HFFc6 (cell line): ENCODE measurements around the gene OSBPL7. TPM values are rescaled to one million over a fixed set of nuclear protein-coding genes. Genes with fewer than 3 reads are reported as not detected.

Experiments
- DNase-seq: peaks from one replicate; pipeline ENCODE4 v3.0.0-alpha.2; 2018
- H3K27ac Mint-ChIP-seq: 2 replicates; pipeline ENCODE4 v1.8.0; 2020; ENCODE audit warnings: mild to moderate bottlenecking, mixed read lengths
- H3K27me3 Mint-ChIP-seq: 2 replicates; pipeline ENCODE4 v1.8.0; 2021; ENCODE audit warnings: mild to moderate bottlenecking, moderate library complexity, mixed read lengths; ENCODE audit not compliant: insufficient read depth
- H3K36me3 Mint-ChIP-seq: 2 replicates; pipeline ENCODE4 v1.8.0; 2021; ENCODE audit warnings: low read depth, mixed read lengths
- H3K4me1 Mint-ChIP-seq: 2 replicates; pipeline ENCODE4 v1.8.0; 2020; ENCODE audit warnings: low read depth, mixed read lengths
- H3K4me3 Mint-ChIP-seq: 2 replicates; pipeline ENCODE4 v1.8.0; 2020; ENCODE audit warnings: mild to moderate bottlenecking, moderate library complexity, mixed read lengths
- H3K9me3 Mint-ChIP-seq: 2 replicates; pipeline ENCODE4 v1.8.0; 2020; ENCODE audit warnings: mild to moderate bottlenecking, mixed read lengths
- total RNA-seq, 6 experiments: library from RNA; stranded (reverse); fragmentation: NEBNext Ultra II Directional; extraction: Animal tissue kit (Norgen Biotek cat#: 25700); gene quantifications; 2 replicates in 1 of 6; 3 replicates in 5 of 6; pipeline ENCODE4 v1.2.3, GENCODE V29; 2021
- TF ChIP-seq, protein P1 (sequence below): fragments of 200-600 bp; sonication (generic); IDR thresholded peaks from 2 replicates; pipeline ENCODE4 v1.5.0; 2021; ENCODE audit warnings: antibody characterized with exemption, mild to moderate bottlenecking

Gene OSBPL7
- total RNA-seq, 6 experiments from 2014 or later, result 7.0 to 10.7 (median 9.2) TPM

DNA sequence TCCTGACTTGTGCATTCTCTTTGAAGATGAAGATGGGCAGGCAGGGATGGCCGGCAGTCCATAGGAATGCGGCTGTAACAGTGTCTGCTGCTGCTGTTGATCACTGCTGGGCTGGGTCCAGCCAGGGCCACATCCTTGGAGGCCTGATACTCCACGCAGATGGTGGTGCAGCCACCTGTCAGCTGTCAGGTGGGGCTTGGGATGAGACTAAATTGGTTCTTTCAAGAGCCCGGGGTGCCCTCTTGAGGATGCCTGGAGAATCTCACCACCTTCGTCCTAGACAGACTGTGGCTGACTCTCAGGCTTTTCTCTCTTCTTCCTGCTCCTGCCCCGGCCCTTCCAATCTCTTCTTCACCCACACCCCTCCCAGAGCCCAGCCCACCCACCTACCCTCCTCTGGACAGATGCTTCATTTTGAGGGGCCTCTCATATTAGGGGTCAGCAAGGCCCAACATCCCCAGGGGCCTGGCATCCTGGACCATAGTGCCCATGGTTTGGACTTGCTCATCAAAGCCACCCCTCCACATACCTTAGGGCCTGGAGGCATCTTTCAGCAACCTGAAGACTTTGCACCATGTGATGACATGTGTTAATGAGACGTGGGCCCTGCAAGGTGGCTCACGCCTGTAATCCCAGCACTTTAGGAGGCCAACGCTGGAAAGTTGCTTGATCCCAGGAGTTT is 19.1 kb downstream of the OSBPL7 start:
- H3K4me3 Mint-ChIP-seq, result no peak overlapping the region
- H3K9me3 Mint-ChIP-seq, result no peaks in the 10 kb centered on the region
- H3K36me3 Mint-ChIP-seq, result peaks cover 8% of the 10 kb centered on the region
- TF ChIP-seq, protein P1, sequence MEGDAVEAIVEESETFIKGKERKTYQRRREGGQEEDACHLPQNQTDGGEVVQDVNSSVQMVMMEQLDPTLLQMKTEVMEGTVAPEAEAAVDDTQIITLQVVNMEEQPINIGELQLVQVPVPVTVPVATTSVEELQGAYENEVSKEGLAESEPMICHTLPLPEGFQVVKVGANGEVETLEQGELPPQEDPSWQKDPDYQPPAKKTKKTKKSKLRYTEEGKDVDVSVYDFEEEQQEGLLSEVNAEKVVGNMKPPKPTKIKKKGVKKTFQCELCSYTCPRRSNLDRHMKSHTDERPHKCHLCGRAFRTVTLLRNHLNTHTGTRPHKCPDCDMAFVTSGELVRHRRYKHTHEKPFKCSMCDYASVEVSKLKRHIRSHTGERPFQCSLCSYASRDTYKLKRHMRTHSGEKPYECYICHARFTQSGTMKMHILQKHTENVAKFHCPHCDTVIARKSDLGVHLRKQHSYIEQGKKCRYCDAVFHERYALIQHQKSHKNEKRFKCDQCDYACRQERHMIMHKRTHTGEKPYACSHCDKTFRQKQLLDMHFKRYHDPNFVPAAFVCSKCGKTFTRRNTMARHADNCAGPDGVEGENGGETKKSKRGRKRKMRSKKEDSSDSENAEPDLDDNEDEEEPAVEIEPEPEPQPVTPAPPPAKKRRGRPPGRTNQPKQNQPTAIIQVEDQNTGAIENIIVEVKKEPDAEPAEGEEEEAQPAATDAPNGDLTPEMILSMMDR, result peak; percentile 71
- no peaks in the 10 kb centered on the region for H3K4me1 Mint-ChIP-seq
- DNase-seq, result peak; percentile 33
- H3K27ac Mint-ChIP-seq, result no peak overlapping the region
- peaks cover 15% of the 10 kb centered on the region for H3K27me3 Mint-ChIP-seq

DNA sequence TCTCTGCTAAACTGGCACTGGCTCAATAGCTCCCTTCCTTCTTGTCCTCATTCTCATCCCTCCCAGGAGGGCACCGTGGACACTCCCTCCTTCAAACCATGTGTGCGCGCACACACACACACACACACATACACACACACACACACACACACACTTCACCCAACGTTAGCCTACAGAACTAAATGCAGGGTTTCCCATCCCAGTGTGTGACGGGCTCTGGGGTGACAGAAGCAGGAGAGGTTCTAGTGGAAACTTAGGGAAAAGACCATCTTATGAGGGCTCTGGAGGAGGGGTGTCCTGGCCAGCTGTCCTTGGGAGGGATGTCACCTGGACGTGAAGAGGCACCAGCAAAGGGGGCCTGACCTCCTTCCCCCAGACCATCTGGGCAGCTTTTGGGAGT is 19.7 kb downstream of the OSBPL7 start:
- no peak overlapping the region for H3K4me3 Mint-ChIP-seq
- peaks cover 2% of the 10 kb centered on the region; the same call in 1 of the 2 replicates for H3K36me3 Mint-ChIP-seq
- DNase-seq, result no peak
- H3K27ac Mint-ChIP-seq, result no peak overlapping the region
- TF ChIP-seq, protein P1, result no peak
- peaks cover 17% of the 10 kb centered on the region for H3K27me3 Mint-ChIP-seq
- H3K4me1 Mint-ChIP-seq, result no peaks in the 10 kb centered on the region
- no peaks in the 10 kb centered on the region for H3K9me3 Mint-ChIP-seq

DNA sequence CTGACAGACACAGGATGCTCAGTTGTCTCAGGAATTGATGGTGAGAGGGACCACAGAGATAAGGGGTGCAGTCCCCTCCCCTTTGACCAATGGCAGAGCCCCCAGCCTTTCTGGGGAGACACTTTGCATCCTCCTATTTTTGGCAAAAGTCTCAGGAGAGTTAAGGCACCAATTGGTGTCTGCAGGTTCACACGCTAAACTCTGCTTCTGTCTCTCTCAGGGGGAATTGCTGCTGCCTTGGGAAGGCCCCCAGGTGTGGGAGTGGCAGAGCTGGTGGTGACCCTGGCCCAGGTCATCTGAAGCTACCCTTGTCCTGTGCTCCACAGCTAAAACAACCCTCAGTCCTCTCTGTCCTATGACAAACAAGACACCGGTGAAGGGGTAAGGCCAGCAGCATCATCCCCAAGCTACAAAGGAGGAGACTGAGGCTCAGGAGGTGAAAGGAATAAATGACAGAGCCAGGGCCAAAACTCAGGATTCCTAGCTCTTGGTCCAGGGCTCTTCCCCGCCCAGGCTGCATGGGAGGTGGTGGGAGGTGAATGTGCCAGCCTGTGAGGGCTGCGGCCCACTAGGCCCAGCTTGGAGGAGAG is 20.3 kb downstream of the OSBPL7 start:
- DNase-seq, result no peak
- Mint-ChIP-seq H3K27me3 (peaks cover 20% of the 10 kb centered on the region), H3K36me3 (no peaks in the 10 kb centered on the region), H3K4me3 (no peak overlapping the region), H3K27ac (no peak overlapping the region), H3K4me1 (no peaks in the 10 kb centered on the region), H3K9me3 (no peaks in the 10 kb centered on the region)
- TF ChIP-seq, protein P1, result no peak

DNA sequence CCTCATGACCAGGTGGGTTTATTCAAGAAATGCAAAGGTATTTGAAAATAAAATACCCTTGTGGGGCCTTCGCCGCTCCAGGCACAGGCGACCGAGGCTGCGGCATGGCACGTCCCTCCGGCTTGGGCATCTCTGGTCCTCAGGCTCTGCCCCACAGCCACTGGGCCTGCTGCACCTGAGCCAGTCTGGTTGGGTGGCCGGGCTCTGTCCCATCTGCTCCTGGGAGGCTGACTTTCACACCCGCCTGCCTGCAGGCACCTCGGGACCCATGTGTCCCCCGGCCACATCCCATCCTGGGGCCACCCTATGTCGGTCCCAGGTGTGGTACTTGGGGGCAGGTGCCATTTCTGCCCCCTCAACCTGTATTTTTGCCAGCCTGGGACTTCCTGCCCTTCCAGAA is 20.9 kb downstream of the OSBPL7 start:
- Mint-ChIP-seq H3K27me3 (peaks cover 24% of the 10 kb centered on the region), H3K4me3 (no peak overlapping the region), H3K4me1 (no peaks in the 10 kb centered on the region), H3K27ac (no peak overlapping the region), H3K36me3 (no peaks in the 10 kb centered on the region), H3K9me3 (no peaks in the 10 kb centered on the region)
- TF ChIP-seq, protein P1, result no peak
- DNase-seq, result no peak

DNA sequence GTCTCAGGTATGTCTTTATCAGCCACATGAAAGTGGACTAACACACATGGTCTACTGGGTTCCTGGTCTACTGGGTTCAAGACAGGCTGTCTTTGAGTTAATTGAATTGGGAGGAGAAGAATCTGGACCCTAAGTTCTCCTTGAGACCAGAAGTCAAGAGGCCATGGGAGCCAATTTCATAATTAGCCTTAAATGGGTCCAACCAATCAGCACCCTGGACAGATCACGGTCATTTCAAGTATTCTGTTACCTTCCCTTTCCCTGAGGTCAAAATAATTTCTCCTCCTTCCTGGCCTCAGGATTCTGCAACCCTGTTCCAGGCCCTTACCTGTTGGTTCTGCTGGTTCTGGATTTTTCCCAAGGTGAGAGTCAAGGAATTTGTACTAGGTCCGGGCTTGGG is 23.8 kb downstream of the OSBPL7 start:
- no peaks in the 10 kb centered on the region for H3K9me3 Mint-ChIP-seq
- H3K27me3 Mint-ChIP-seq, result peaks cover 38% of the 10 kb centered on the region
- H3K36me3 Mint-ChIP-seq, result no peaks in the 10 kb centered on the region
- no peak overlapping the region for H3K4me3 Mint-ChIP-seq
- no peaks in the 10 kb centered on the region for H3K4me1 Mint-ChIP-seq
- no peak for DNase-seq
- TF ChIP-seq, protein P1, result no peak
- no peak overlapping the region for H3K27ac Mint-ChIP-seq
